Nephron (organoid): ENCODE results near the gene RCAN2.

Source experiments
- H3K27ac Mint-ChIP-seq, 3 experiments: 2 replicates each; pipeline ENCODE4 v1.8.0; 2020; ENCODE audit warnings: mixed read lengths in 3 of 3, mild to moderate bottlenecking in 2 of 3, moderate library complexity in 1 of 3
- H3K27me3 Mint-ChIP-seq: 2 replicates; pipeline ENCODE4 v1.8.0; 2021; ENCODE audit warnings: low read depth, mild to moderate bottlenecking, moderate library complexity, mixed read lengths
- H3K36me3 Mint-ChIP-seq: 2 replicates; pipeline ENCODE4 v1.8.0; 2020; ENCODE audit warnings: low read depth, mixed read lengths
- H3K4me1 Mint-ChIP-seq: 2 replicates; pipeline ENCODE4 v1.8.0; 2020; ENCODE audit warnings: mixed read lengths
- H3K4me3 Mint-ChIP-seq, 3 experiments: 2 replicates each; pipeline ENCODE4 v1.8.0; 2020; ENCODE audit warnings: mild to moderate bottlenecking in 3 of 3, mixed read lengths in 3 of 3, moderate library complexity in 2 of 3
- H3K9me3 Mint-ChIP-seq: 2 replicates; pipeline ENCODE4 v1.8.0; 2020; ENCODE audit warnings: mixed read lengths
- TF ChIP-seq, protein P1 (sequence below), 3 experiments: fragments of 200-600 bp; sonication (generic); IDR thresholded peaks; one replicate each; pipeline ENCODE4 v1.5.0; 2021; ENCODE audit warnings: antibody characterized with exemption in 3 of 3; ENCODE audit not compliant: unreplicated experiment in 3 of 3

Gene RCAN2

GRCh38 chr6:46271107-46271506, 220.1 kb downstream of the RCAN2 start:
- Mint-ChIP-seq H3K4me1 (peaks cover 16% of the 10 kb centered on the region), H3K4me3 (no peak overlapping the region)
- TF ChIP-seq, protein P1, sequence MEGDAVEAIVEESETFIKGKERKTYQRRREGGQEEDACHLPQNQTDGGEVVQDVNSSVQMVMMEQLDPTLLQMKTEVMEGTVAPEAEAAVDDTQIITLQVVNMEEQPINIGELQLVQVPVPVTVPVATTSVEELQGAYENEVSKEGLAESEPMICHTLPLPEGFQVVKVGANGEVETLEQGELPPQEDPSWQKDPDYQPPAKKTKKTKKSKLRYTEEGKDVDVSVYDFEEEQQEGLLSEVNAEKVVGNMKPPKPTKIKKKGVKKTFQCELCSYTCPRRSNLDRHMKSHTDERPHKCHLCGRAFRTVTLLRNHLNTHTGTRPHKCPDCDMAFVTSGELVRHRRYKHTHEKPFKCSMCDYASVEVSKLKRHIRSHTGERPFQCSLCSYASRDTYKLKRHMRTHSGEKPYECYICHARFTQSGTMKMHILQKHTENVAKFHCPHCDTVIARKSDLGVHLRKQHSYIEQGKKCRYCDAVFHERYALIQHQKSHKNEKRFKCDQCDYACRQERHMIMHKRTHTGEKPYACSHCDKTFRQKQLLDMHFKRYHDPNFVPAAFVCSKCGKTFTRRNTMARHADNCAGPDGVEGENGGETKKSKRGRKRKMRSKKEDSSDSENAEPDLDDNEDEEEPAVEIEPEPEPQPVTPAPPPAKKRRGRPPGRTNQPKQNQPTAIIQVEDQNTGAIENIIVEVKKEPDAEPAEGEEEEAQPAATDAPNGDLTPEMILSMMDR (IDR thresholded peaks at IDR 0.05; ENCODE audit: unreplicated experiment in 3 of 3), result no peak

GRCh38 chr6:46270336-46270735, 220.9 kb downstream of the RCAN2 start:
- TF ChIP-seq, protein P1 (IDR thresholded peaks at IDR 0.05; ENCODE audit: unreplicated experiment in 3 of 3), result no peak
- Mint-ChIP-seq H3K4me3 (no peak overlapping the region), H3K9me3 (no peaks in the 10 kb centered on the region), H3K36me3 (no peaks in the 10 kb centered on the region), H3K27me3 (no peaks in the 10 kb centered on the region), H3K27ac (no peak overlapping the region), H3K4me1 (peaks cover 15% of the 10 kb centered on the region)

More at GRCh38 chr6:46271107-46271506, 220.1 kb downstream of the RCAN2 start:
- Mint-ChIP-seq H3K27me3 (no peaks in the 10 kb centered on the region), H3K27ac (no peak overlapping the region), H3K36me3 (no peaks in the 10 kb centered on the region), H3K9me3 (no peaks in the 10 kb centered on the region)

GRCh38 chr6:46269447-46270229, 221.6 kb downstream of the RCAN2 start:
- Mint-ChIP-seq H3K4me1 (peaks cover 19% of the 10 kb centered on the region), H3K27me3 (no peaks in the 10 kb centered on the region), H3K4me3 (no peak overlapping the region), H3K27ac (peak overlapping the region; percentile 19 to 67 (median 57)), H3K36me3 (no peaks in the 10 kb centered on the region), H3K9me3 (no peaks in the 10 kb centered on the region)
- TF ChIP-seq, protein P1 (IDR thresholded peaks at IDR 0.05; ENCODE audit: unreplicated experiment in 3 of 3), result no peak

DNA sequence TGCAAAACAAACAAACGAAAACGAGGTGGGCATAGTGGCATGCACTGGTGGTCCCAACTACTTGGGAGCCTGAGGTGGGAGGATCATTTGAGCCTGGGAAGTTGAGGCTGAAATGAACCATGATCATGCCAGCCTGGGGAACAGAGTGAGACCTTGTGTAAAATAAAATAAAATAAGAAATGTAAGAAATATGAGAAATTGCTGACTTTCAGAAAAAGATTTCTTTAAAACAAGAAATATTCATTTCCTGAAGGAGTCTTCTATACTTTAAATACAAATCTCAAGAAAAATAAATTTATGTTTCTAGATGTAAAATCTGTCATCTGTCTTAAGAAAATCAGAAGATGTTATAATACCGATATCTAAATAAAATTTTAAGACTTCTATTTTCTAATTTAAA, 223.7 kb downstream of the RCAN2 start:
- no peak overlapping the region for H3K27ac Mint-ChIP-seq
- no peaks in the 10 kb centered on the region for H3K36me3 Mint-ChIP-seq
- TF ChIP-seq, protein P1 (IDR thresholded peaks at IDR 0.05; ENCODE audit: unreplicated experiment in 3 of 3), result no peak
- H3K4me3 Mint-ChIP-seq, result no peak overlapping the region
- H3K4me1 Mint-ChIP-seq, result peaks cover 32% of the 10 kb centered on the region
- peaks cover 4% of the 10 kb centered on the region for H3K27me3 Mint-ChIP-seq
- H3K9me3 Mint-ChIP-seq, result no peaks in the 10 kb centered on the region

DNA sequence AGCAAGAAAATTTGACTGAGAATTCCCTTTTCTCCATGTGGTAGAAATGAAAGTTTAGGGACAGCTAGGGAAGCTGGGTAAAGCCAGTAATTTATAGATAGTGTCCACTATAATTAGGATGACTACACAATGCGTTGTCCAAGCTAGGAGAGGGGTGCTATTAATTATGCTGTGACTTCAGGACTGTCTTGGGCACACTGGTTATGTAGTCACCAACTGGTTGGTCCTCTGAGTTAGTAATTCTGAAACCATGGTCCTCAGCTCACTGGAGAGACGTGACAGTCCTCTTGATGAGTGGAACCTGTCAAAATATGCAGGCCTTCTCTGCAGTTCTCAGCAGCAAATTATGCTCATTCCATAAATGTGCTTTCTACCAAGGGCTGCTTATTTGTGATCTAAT, 225.9 kb downstream of the RCAN2 start:
- Mint-ChIP-seq H3K4me1 (peaks cover 32% of the 10 kb centered on the region), H3K4me3 (no peak overlapping the region), H3K27me3 (peaks cover 11% of the 10 kb centered on the region), H3K36me3 (no peaks in the 10 kb centered on the region), H3K9me3 (no peaks in the 10 kb centered on the region), H3K27ac (peak overlapping the region in 1 of 3 experiments; percentile 18)
- TF ChIP-seq, protein P1 (IDR thresholded peaks at IDR 0.05; ENCODE audit: unreplicated experiment in 3 of 3), result no peak

DNA sequence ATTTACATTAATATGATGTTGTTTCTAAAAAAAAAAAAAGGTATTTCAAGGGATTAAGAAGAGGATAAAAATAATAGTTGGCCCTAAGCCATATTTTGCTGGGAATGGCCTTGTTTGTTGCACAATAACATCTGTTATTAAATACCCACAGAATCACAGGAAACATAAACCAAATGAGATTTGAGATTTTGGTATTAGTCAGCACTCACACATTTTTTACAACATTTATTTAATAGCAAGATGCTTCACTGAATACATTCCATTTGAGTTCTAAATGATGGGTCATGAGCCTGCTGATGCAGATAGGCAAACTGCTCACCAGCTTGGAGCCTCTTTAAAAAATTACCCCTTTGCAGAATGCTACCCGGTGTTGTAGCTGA, 227.6 kb downstream of the RCAN2 start:
- H3K27me3 Mint-ChIP-seq, result peaks cover 11% of the 10 kb centered on the region
- TF ChIP-seq, protein P1 (IDR thresholded peaks at IDR 0.05; ENCODE audit: unreplicated experiment in 3 of 3), result no peak
- H3K9me3 Mint-ChIP-seq, result no peaks in the 10 kb centered on the region
- H3K4me3 Mint-ChIP-seq, result no peak overlapping the region
- peaks cover 22% of the 10 kb centered on the region for H3K4me1 Mint-ChIP-seq
- no peaks in the 10 kb centered on the region for H3K36me3 Mint-ChIP-seq
- no peak overlapping the region for H3K27ac Mint-ChIP-seq
